ENCODE measurements around the gene SYCP2L. TPM values are rescaled to one million over a fixed set of nuclear protein-coding genes. Genes with fewer than 3 reads are reported as not detected.

The SYCP2L gene
- 0.22 TPM in 1 of 2 replicates, not detected in the other for total RNA-seq

DNA sequence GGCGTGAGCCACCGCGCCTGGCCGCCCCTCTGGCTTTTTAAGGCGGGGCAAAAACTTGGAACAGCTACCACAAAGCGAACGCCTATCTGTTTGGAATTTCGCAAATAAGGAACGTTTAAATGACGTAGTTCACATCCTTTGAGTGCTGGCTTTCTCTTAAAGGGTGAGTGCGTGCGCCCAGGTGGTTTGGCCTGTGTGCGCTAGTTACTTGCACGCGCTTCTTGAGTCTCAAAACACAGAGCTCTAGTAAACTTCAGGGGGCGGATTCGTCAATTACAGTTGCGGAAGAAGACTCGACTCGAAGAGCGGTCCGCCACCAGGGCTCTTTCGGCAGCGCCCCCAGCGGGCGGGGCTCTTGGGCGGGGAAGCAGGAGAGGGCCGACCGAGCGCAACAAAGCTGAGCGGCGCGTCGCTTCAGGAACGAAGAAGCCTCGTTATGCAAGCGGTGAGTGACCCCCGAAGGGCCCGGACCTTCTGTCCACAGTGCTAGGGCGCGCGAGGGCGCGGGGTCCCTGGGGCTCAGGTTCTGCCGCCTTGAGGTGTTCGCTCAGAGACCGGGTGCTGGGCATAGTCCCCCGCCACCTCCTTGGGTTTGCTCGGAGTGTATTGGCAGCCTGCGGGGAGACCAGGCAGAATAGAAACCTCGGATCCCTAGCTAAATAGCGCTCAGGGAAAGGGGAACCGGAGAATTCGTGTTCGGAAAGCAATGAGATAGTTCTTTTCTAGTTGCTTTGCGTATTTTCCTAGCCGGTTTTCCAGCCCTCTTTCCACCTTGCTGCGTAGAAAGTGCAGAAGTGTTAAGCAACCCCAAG is at the start of gene SYCP2L:
Gene SYCP2L, plus strand, starts transcription at position 362 of the 812 bp plus-strand sequence. Its CDS starts 75 bp downstream, at position 437.

DNA sequence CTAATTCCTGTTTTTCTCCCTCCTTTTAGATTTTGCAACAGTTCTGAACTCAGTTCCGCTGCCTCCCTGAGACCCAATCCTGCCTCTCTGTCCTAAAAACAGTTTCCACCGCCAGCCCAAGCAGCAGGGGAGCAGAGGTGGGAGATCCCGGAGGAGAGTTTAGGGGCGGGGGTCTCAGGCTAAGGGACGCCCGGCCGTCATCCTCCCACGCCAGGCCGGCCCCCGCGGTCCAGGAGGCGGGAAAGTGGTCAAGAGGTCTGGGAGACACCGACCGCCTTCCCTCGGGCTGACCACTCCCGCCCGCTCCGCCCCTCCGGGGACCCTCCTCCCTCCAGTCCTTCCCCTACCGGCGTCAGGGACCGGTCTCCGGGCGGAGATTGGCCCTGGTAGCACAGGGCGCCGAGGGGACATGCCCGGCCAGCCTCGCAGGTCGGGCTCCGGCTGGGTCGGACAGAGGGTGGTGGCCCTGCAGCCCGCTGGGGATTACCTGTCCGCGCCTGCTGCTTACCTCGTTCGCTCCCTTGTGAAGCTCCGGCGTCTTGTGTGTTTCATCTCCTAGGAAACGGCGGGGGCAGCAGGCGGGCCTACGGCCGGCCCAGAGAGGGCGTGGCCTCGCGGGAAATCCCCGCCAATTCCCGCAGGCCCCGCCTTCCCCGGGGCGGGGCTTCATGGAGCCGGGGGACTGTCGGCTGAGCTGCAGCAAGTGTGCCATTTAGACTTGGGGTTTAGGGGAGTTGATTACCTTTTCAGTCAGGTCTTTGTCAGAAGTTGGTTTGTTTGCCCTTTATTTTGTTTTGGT is 48.7 kb upstream of the SYCP2L start, which contains the start of gene MAK:
Gene MAK, minus strand, starts transcription at position 545 of the 799 bp plus-strand sequence. CDS start 7,891 bp downstream, outside the sequence.

Other genes with a start within 250 kb of the SYCP2L start
- gene C6orf52, start 192.4 kb upstream of the SYCP2L start, total RNA-seq: not detected in 2 replicates
- 14.2 and 22.6 TPM in 2 replicates for gene PAK1IP1, start 192.1 kb upstream of the SYCP2L start, total RNA-seq
- gene TMEM14C, start 164.0 kb upstream of the SYCP2L start, total RNA-seq: 90.2 and 104 TPM in 2 replicates
- gene TMEM14B, start 139.2 kb upstream of the SYCP2L start, total RNA-seq: 43.3 and 49.0 TPM in 2 replicates
- not detected in 2 replicates for gene MAK, start 48.5 kb upstream of the SYCP2L start, total RNA-seq
- not detected in 2 replicates for gene GCM2, start 5.0 kb upstream of the SYCP2L start, total RNA-seq
- gene ELOVL2, start 157.3 kb downstream of the SYCP2L start, total RNA-seq: 0.43 and 32.8 TPM in 2 replicates
- gene SMIM13, start 206.8 kb downstream of the SYCP2L start, total RNA-seq: 15.3 and 18.6 TPM in 2 replicates
- gene ERVFRD-1, start 224.7 kb downstream of the SYCP2L start, total RNA-seq: 0.22 TPM in 1 of 2 replicates, not detected in the other